Ectodermal cell (in vitro differentiated cells): ENCODE results near the gene MYH3. TPM values are rescaled to one million over a fixed set of nuclear protein-coding genes. Genes with fewer than 3 reads are reported as not detected.
"Not testable (repeated sequence)": the region's sequence is repeated elsewhere in the genome, so short reads cannot be mapped to it uniquely, and the experiment has no call there.

Experiments
- H3K27ac ChIP-seq: 2 replicates; pipeline ENCODE4 v1.7.0; 2013; ENCODE audit warnings: mild to moderate bottlenecking, low read depth, low read length; ENCODE audit not compliant: insufficient read depth, poor library complexity, severe bottlenecking
- H3K27me3 ChIP-seq: 2 replicates; pipeline ENCODE4 v1.7.0; 2013; ENCODE audit warnings: mild to moderate bottlenecking, low read length; ENCODE audit not compliant: insufficient read depth, control insufficient read depth, poor library complexity, severe bottlenecking
- H3K36me3 ChIP-seq: one replicate; pipeline ENCODE4 v1.7.0; 2013; ENCODE audit warnings: low read length; ENCODE audit not compliant: control insufficient read depth, insufficient read depth
- H3K4me1 ChIP-seq: one replicate; pipeline ENCODE4 v1.7.0; 2013; ENCODE audit warnings: low read length; ENCODE audit not compliant: control insufficient read depth, insufficient read depth
- H3K4me3 ChIP-seq: 2 replicates; pipeline ENCODE4 v1.7.0; 2013; ENCODE audit warnings: low read depth, low read length, control low read depth; ENCODE audit not compliant: insufficient read depth
- H3K9me3 ChIP-seq: 2 replicates; pipeline ENCODE4 v1.7.0; 2013; ENCODE audit warnings: mild to moderate bottlenecking, low read length, moderate library complexity; ENCODE audit not compliant: control insufficient read depth
- WGBS, 2 experiments: methylation state at CpG; one replicate each; pipeline ENCODE4 v1.1.7; 2013; ENCODE audit warnings: missing lambda C conversion rate in 2 of 2; 5-methylcytosine and 5-hydroxymethylcytosine counted together
- polyA plus RNA-seq, 4 experiments: library from polyadenylated mRNA; stranded (reverse); fragments of 50-300 nt; gene quantifications; one replicate each; pipeline ENCODE4 v1.2.3, GENCODE V29; 2013

The MYH3 gene
- polyA plus RNA-seq (2013, experiment 1 of 4), result 1.7 TPM
- 2.7 TPM for polyA plus RNA-seq (2013, experiment 2 of 4)
- 0.80 TPM for polyA plus RNA-seq (2013, experiment 3 of 4)
- polyA plus RNA-seq (2013, experiment 4 of 4), result 1.5 TPM

- Histone ChIP-seq H3K27ac (no peak within 1 kb of the TSS), H3K4me3 (no peak within 1 kb of the TSS), H3K9me3 (no peaks in the 10 kb centered on the region), H3K36me3 (no peaks in the 10 kb centered on the region), H3K4me1 (no peaks in the 10 kb centered on the region), H3K27me3 (no peaks in the 10 kb centered on the region)
- 88 to 90% methylated on average over 15 of the region's 15 CpGs for WGBS, 2 experiments
Observed at GRCh38 chr17:10657148-10657547, at the start of gene MYH3. Gene MYH3 (minus strand): TSS chr17:10657309. CDS start chr17:10655064, 2,245 bp downstream.

GRCh38 chr17:10705727-10706126 lies 48.6 kb upstream of the MYH3 start:
- no peaks in the 10 kb centered on the region for H3K27me3 ChIP-seq
- no peaks in the 10 kb centered on the region for H3K9me3 ChIP-seq
- WGBS, 2 experiments, result 92 to 97% methylated on average over 4 of the region's 5 CpGs
- H3K4me1 ChIP-seq, result no peaks in the 10 kb centered on the region
- H3K27ac ChIP-seq, result no peak overlapping the region
- H3K4me3 ChIP-seq, result no peak overlapping the region
- peaks cover 3% of the 10 kb centered on the region for H3K36me3 ChIP-seq

DNA sequence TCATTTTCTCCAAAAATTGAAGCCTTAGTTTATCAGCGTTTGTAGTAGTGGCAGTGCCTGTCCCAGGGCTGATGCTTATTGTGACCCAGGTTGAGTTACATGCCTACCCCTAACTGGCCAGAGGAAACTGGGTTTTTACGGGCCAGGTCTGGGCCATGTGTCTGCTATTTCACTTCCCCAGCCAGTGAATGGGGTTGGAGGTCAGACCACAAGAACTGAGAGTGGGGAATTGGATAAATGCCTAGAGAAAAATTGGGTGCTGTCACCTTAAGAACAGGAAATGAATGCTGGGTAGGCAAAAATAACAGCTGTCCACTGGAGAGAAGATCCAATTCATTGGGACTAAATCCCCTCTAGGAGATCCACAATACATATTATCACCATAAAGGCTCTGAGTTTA lies 45.5 kb upstream of the MYH3 start:
- Histone ChIP-seq H3K27ac (no peak overlapping the region), H3K4me3 (no peak overlapping the region), H3K9me3 (no peaks in the 10 kb centered on the region), H3K27me3 (no peaks in the 10 kb centered on the region), H3K4me1 (peaks cover 5% of the 10 kb centered on the region), H3K36me3 (peaks cover 3% of the 10 kb centered on the region)
- WGBS, 2 experiments, result 89 to 92% methylated on average over 2 of the region's 2 CpGs

DNA sequence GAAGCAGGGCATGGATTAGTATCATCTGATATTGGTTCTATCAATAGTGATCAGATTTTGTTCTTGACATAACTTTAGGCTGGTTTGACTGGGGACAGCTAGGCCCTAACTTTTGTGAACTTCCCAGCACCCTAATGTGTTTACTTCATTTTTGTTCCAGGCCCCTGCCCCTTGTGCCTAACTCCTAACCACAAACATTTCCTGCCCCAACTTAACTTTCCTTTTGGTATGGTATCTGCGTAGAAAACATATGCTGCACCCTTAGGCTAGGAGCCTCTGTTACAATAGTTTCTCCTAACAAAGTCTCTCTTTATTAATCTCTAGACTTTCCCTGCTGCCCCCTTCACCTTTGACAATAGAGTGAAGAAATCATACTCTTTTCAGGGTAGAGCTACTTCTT lies 42.7 kb upstream of the MYH3 start:
- Histone ChIP-seq H3K27me3 (no peaks in the 10 kb centered on the region), H3K27ac (no peak overlapping the region), H3K9me3 (no peaks in the 10 kb centered on the region), H3K36me3 (peaks cover 4% of the 10 kb centered on the region), H3K4me3 (no peak overlapping the region), H3K4me1 (peaks cover 10% of the 10 kb centered on the region)
- 97 to 100% methylated on average over 1 of the region's 1 CpG for WGBS, 2 experiments

- Histone ChIP-seq H3K27ac (no peak overlapping the region), H3K36me3 (peaks cover 7% of the 10 kb centered on the region), H3K27me3 (no peaks in the 10 kb centered on the region), H3K4me1 (peaks cover 10% of the 10 kb centered on the region), H3K9me3 (no peaks in the 10 kb centered on the region), H3K4me3 (peak overlapping the region; percentile 90)
- WGBS, 2 experiments, result 37 to 50% methylated on average over 13 to 18 of the region's 18 CpGs
Observed at GRCh38 chr17:10698096-10698818, 41.1 kb upstream of the MYH3 start.

GRCh38 chr17:10697092-10698081 lies 40.3 kb upstream of the MYH3 start, which contains the start of the genes ADPRM and SCO1:
Gene ADPRM (plus strand): TSS chr17:10697594. CDS start chr17:10704927, 7,333 bp downstream.
Gene SCO1 (minus strand): TSS chr17:10697533. CDS start chr17:10697507, 26 bp downstream.
- WGBS, 2 experiments, result 0% methylated on average over 84 of the region's 84 CpGs
- Histone ChIP-seq H3K27ac (peak within 1 kb of the TSS; percentile 30), H3K9me3 (no peaks in the 10 kb centered on the region)

DNA sequence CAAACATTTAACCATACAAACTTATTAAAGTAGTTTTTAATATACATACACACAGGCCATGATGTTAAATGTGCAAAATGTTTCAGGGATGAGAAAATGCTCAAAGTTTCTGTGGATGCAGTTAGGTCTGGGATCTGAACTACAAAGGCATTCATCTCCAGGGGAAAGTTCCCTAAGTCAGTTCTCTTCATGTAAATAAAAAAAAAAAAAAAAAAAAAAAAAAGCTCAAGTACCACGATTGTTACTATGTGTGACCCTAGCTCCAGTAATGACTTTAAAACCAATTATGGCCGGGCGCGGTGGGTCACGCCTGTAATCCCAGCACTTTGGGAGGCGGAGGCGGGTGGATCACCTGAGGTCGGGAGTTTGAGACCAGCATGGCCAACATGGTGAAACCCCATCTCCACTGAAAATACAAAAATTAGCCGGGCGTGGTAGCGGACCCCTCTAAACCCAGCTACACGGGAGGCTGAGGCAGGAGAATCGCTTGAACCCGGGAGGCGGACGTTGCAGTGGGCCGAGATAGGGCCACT lies 38.8 kb upstream of the MYH3 start:
- Histone ChIP-seq H3K4me1 (peaks cover 10% of the 10 kb centered on the region), H3K4me3 (peak overlapping the region; percentile 90), H3K36me3 (peaks cover 28% of the 10 kb centered on the region)
- H3K27me3 ChIP-seq, H3K27ac ChIP-seq, H3K9me3 ChIP-seq: not testable (repeated sequence)
- whole genome bisulfite sequencing, 2 experiments, result 84 to 86% methylated on average over 17 of the region's 17 CpGs

More at GRCh38 chr17:10697092-10698081, 40.3 kb upstream of the MYH3 start, which contains the start of the genes ADPRM and SCO1:
- Histone ChIP-seq H3K36me3 (peaks cover 15% of the 10 kb centered on the region), H3K4me3 (peak within 1 kb of the TSS; percentile 90), H3K4me1 (peaks cover 10% of the 10 kb centered on the region), H3K27me3 (no peaks in the 10 kb centered on the region)

DNA sequence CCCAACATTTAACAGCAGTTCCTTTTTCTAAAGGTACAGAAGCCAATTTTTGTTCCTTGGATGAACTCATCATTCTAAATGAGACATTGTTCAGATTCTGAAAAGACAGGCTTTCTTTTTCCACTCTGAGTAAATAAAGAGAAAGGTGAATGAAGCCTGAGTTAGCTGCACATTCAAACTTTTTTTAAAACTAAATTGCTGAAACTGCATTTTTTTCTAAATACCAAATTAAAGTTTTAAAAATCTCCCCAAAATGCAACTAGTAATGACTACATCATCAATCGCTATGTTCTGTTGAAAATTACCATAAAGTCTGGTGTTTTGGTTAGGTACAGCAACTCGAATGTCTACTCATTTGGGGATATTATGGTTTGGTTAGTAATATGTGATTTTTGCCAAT lies 30.4 kb upstream of the MYH3 start:
- H3K27ac ChIP-seq, result no peak overlapping the region
- no peak overlapping the region for H3K4me3 ChIP-seq
- H3K27me3 ChIP-seq, result no peaks in the 10 kb centered on the region
- no peaks in the 10 kb centered on the region for H3K4me1 ChIP-seq
- 94 to 95% methylated on average over 2 of the region's 2 CpGs for WGBS, 2 experiments
- H3K9me3 ChIP-seq, result no peaks in the 10 kb centered on the region
- H3K36me3 ChIP-seq, result peaks cover 43% of the 10 kb centered on the region

DNA sequence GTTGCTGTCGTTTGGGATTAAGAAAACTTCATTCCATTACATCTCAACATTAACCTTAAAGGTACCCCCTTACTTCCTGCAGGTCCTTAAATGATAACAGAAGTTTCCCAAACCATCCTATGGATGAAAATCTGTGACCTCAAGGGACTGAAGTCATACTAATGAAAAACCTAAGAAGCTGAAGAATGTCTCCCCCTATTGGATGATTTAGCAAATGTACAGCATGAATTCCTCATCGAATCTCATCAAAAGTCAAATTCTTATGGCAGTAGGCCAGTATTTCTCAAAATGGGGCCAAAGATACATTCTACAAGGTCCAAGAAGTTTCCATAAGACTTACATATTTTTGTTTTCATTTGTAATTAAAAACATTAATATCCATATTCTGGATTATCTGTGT lies 26.7 kb upstream of the MYH3 start:
- Histone ChIP-seq H3K36me3 (peaks cover 34% of the 10 kb centered on the region), H3K4me3 (no peak overlapping the region), H3K27ac (no peak overlapping the region), H3K27me3 (no peaks in the 10 kb centered on the region), H3K9me3 (no peaks in the 10 kb centered on the region), H3K4me1 (no peaks in the 10 kb centered on the region)
- 79 to 83% methylated on average over 2 of the region's 2 CpGs for WGBS, 2 experiments
